Measurements from ENCODE around the gene THEMIS.
"Not testable (repeated sequence)": the region's sequence is repeated elsewhere in the genome, so short reads cannot be mapped to it uniquely, and the experiment has no call there.

The THEMIS gene, protein sequence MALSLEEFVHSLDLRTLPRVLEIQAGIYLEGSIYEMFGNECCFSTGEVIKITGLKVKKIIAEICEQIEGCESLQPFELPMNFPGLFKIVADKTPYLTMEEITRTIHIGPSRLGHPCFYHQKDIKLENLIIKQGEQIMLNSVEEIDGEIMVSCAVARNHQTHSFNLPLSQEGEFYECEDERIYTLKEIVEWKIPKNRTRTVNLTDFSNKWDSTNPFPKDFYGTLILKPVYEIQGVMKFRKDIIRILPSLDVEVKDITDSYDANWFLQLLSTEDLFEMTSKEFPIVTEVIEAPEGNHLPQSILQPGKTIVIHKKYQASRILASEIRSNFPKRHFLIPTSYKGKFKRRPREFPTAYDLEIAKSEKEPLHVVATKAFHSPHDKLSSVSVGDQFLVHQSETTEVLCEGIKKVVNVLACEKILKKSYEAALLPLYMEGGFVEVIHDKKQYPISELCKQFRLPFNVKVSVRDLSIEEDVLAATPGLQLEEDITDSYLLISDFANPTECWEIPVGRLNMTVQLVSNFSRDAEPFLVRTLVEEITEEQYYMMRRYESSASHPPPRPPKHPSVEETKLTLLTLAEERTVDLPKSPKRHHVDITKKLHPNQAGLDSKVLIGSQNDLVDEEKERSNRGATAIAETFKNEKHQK

GRCh38 chr6:127900935-127901334 is at the start of gene THEMIS:
Gene THEMIS, minus strand, starts transcription at chr6:127901058. Its CDS starts 126 bp downstream, at chr6:127900932.
- H3K36me3 Mint-ChIP-seq: no peaks in the 10 kb centered on the region
- no peaks in the 10 kb centered on the region for H3K4me1 Mint-ChIP-seq
- no peaks in the 10 kb centered on the region for H3K27me3 Mint-ChIP-seq
- no peak within 1 kb of the TSS for H3K4me3 Mint-ChIP-seq
- H3K9me3 Mint-ChIP-seq: peaks cover 10% of the 10 kb centered on the region
- ATAC-seq: no peak
- H3K27ac Mint-ChIP-seq: no peak within 1 kb of the TSS

DNA sequence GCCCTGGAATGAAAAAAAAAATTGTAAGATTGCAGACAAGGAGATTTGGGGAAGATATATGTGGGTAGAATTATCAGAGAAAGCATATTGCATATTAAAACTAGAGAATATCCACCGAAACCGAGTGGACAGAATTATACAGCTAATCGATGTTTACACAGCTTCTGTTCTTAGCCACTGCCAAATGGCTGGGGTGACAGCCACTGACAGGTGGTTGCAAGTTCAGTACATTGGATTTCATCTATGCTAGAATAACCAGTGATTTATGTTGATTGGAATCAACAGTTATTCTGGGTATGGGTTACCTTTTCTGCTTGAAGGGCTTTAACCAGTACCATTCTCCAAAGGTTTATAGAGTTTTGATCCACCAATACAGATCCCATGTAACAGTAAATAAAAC is 48.4 kb upstream of the THEMIS start:
- peaks cover 5% of the 10 kb centered on the region for H3K9me3 Mint-ChIP-seq
- H3K36me3 Mint-ChIP-seq: no peaks in the 10 kb centered on the region
- peaks cover 17% of the 10 kb centered on the region for H3K4me1 Mint-ChIP-seq
- no peak overlapping the region for H3K4me3 Mint-ChIP-seq
- ATAC-seq: no peak
- H3K27ac Mint-ChIP-seq: no peak overlapping the region
- no peaks in the 10 kb centered on the region for H3K27me3 Mint-ChIP-seq

- Mint-ChIP-seq H3K4me1 (peaks cover 10% of the 10 kb centered on the region), H3K9me3 (no peaks in the 10 kb centered on the region), H3K4me3 (no peak overlapping the region), H3K27me3 (no peaks in the 10 kb centered on the region), H3K27ac (no peak overlapping the region), H3K36me3 (no peaks in the 10 kb centered on the region)
- no peak for ATAC-seq
Measured at GRCh38 chr6:127946388-127946787, 45.5 kb upstream of the THEMIS start.

GRCh38 chr6:127945434-127946097 is 44.7 kb upstream of the THEMIS start:
- H3K9me3 Mint-ChIP-seq: no peaks in the 10 kb centered on the region
- H3K4me1 Mint-ChIP-seq: peaks cover 2% of the 10 kb centered on the region
- no peaks in the 10 kb centered on the region for H3K27me3 Mint-ChIP-seq
- no peak overlapping the region for H3K27ac Mint-ChIP-seq
- no peaks in the 10 kb centered on the region for H3K36me3 Mint-ChIP-seq
- no peak overlapping the region for H3K4me3 Mint-ChIP-seq
- ATAC-seq: no peak

- Mint-ChIP-seq H3K27ac (no peak overlapping the region), H3K4me3 (no peak overlapping the region), H3K27me3 (no peaks in the 10 kb centered on the region), H3K9me3 (no peaks in the 10 kb centered on the region), H3K36me3 (no peaks in the 10 kb centered on the region), H3K4me1 (no peaks in the 10 kb centered on the region)
- no peak for ATAC-seq
Measured at GRCh38 chr6:127941228-127941627, 40.4 kb upstream of the THEMIS start.

GRCh38 chr6:127939442-127940066 is 38.7 kb upstream of the THEMIS start:
- Mint-ChIP-seq H3K27ac (no peak overlapping the region), H3K27me3 (no peaks in the 10 kb centered on the region), H3K4me1 (no peaks in the 10 kb centered on the region), H3K9me3 (no peaks in the 10 kb centered on the region), H3K36me3 (no peaks in the 10 kb centered on the region), H3K4me3 (no peak overlapping the region)
- no peak for ATAC-seq

DNA sequence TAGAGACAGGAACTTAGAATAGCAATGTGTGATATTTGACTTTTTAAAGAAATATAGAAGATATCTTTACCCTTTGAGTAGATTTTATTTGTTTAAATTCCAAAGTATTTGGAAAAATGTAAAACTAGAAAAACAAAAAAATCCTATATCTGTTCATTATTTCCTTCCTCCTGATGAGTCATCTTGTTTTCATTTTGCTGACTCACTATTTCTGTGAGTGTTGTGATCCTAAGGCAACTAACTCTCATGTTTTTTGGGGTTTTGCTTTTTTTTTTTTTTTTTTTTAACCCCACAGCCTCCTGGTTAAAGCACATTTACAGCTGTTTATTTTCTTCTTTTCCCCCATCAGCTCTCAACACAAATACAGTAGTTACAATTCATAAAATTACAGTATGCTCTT is 37.8 kb upstream of the THEMIS start:
- no peak overlapping the region for H3K4me3 Mint-ChIP-seq
- peaks cover 3% of the 10 kb centered on the region for H3K9me3 Mint-ChIP-seq
- H3K4me1 Mint-ChIP-seq: no peaks in the 10 kb centered on the region
- no peak for ATAC-seq
- no peaks in the 10 kb centered on the region for H3K36me3 Mint-ChIP-seq
- H3K27me3 Mint-ChIP-seq: no peaks in the 10 kb centered on the region
- no peak overlapping the region for H3K27ac Mint-ChIP-seq

DNA sequence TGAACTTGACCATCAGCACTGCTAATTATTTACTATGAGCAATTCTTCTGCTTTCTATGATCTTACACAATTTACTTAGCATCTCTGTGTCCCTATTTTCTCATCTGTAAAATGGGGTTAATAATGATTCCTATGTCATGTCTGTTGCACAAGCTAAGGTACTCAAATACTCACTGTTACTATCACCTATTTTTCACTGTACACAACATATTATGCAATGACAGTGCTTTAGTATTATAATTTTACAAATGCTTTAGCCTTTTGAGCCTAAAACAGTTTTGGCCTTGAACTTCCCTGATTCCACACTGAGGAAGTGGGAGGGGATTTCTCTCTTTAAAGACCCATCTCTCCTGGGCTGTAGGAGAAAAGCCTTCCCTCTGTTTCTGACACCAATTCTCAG is 36.9 kb upstream of the THEMIS start:
- ATAC-seq: no peak
- Mint-ChIP-seq H3K9me3 (peaks cover 9% of the 10 kb centered on the region), H3K4me1 (no peaks in the 10 kb centered on the region), H3K4me3 (no peak overlapping the region), H3K27me3 (no peaks in the 10 kb centered on the region), H3K27ac (no peak overlapping the region), H3K36me3 (no peaks in the 10 kb centered on the region)

- no peaks in the 10 kb centered on the region for H3K4me1 Mint-ChIP-seq
Measured at GRCh38 chr6:127937102-127937501, 36.2 kb upstream of the THEMIS start.

DNA sequence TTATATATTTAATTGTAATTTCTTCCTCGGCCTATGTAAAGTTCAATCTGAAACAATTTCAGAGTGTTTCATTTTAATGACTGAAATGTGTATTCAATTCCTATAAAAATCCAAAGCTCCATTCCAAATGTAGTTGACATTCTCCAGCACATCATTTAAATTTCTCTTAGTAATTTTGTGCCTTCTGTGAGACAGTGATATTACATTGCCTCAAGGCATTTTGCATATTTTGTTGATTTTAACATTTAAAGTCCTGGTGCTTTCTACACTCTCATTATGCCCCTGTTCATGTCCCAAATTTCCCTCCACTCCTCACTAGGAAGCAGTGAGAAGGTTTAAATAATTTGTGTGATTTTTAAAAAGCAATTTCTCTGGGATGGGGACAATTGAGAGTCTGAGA is 34.1 kb upstream of the THEMIS start:
- Mint-ChIP-seq H3K27me3 (no peaks in the 10 kb centered on the region), H3K4me3 (no peak overlapping the region), H3K36me3 (no peaks in the 10 kb centered on the region), H3K4me1 (no peaks in the 10 kb centered on the region), H3K27ac (no peak overlapping the region), H3K9me3 (peaks cover 11% of the 10 kb centered on the region)
- ATAC-seq: no peak

More at GRCh38 chr6:127937102-127937501, 36.2 kb upstream of the THEMIS start:
- Mint-ChIP-seq H3K4me3 (no peak overlapping the region), H3K27ac (no peak overlapping the region), H3K27me3 (no peaks in the 10 kb centered on the region), H3K9me3 (peaks cover 11% of the 10 kb centered on the region), H3K36me3 (no peaks in the 10 kb centered on the region)
- ATAC-seq: no peak

- peaks cover 11% of the 10 kb centered on the region for H3K9me3 Mint-ChIP-seq
- no peak for ATAC-seq
- H3K4me1 Mint-ChIP-seq: no peaks in the 10 kb centered on the region
- H3K27me3 Mint-ChIP-seq: no peaks in the 10 kb centered on the region
- H3K27ac Mint-ChIP-seq: no peak overlapping the region
- H3K36me3 Mint-ChIP-seq: no peaks in the 10 kb centered on the region
- no peak overlapping the region for H3K4me3 Mint-ChIP-seq
Measured at GRCh38 chr6:127933852-127934840, 33.3 kb upstream of the THEMIS start.

- Mint-ChIP-seq H3K9me3 (peaks cover 16% of the 10 kb centered on the region), H3K4me1 (no peaks in the 10 kb centered on the region), H3K27me3 (no peaks in the 10 kb centered on the region), H3K27ac (no peak overlapping the region), H3K36me3 (no peaks in the 10 kb centered on the region), H3K4me3 (no peak overlapping the region)
- no peak for ATAC-seq
Measured at GRCh38 chr6:127933137-127933536, 32.3 kb upstream of the THEMIS start.

DNA sequence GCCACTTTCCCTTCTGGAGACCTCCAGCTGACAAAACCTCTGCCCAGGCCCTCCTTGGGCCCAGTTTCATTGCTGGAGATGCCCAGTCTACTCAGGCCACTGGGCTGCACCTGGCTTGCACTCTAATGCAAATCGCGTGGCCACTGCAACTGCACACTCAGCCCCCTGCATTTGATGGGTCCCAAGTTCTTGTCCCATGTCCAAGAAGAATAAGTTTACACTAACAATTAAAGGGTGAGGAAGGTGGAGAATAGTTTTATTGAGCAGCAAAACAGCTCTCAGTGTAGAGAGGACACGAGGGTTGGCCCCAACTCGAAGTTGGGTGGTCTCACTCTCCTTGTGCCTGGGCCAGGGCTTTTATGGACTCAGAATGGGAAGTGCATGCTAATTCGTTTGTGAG is 31.9 kb upstream of the THEMIS start:
- Mint-ChIP-seq H3K9me3 (peaks cover 16% of the 10 kb centered on the region), H3K27ac (no peak overlapping the region), H3K36me3 (no peaks in the 10 kb centered on the region), H3K27me3 (no peaks in the 10 kb centered on the region), H3K4me3 (no peak overlapping the region), H3K4me1 (no peaks in the 10 kb centered on the region)
- ATAC-seq: no peak

GRCh38 chr6:127926441-127926840 is 25.6 kb upstream of the THEMIS start:
- peaks cover 12% of the 10 kb centered on the region for H3K9me3 Mint-ChIP-seq
- H3K36me3 Mint-ChIP-seq, H3K27me3 Mint-ChIP-seq, H3K27ac Mint-ChIP-seq, ATAC-seq, H3K4me3 Mint-ChIP-seq, H3K4me1 Mint-ChIP-seq: not testable (repeated sequence)
